Measurements from ENCODE around the gene GPR39. TPM values are rescaled to one million over a fixed set of nuclear protein-coding genes. Genes with fewer than 3 reads are reported as not detected.

Gene GPR39
- total RNA-seq, 4 donors from 2014 or later = 9.1 to 38.5 (median 25.9) TPM

DNA sequence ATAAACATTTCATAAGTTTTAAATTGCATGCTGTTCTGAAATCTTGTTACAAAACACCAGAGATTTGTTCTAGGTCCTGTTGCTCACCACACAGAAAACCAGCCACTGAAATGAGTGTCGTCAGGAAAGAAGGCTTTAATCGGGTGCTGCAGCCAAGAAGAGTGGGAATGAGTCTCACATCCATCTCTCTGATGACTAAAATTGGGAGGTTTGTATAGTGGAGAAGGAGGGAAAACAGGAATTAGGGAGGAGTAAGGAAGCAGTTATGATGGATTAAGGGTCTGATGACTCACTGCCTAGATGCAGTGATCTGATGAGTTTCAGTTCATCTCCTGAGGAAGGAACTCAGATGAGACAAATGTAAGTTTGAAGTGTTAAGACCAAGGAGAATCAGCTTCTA lies 42.1 kb upstream of the GPR39 start:
- no peak overlapping the region for H3K27ac ChIP-seq
- no peaks in the 10 kb centered on the region for H3K27me3 ChIP-seq
- no peaks in the 10 kb centered on the region for H3K4me1 ChIP-seq
- no peak overlapping the region for H3K4me3 ChIP-seq
- no peaks in the 10 kb centered on the region for H3K36me3 ChIP-seq
- no peaks in the 10 kb centered on the region for H3K9me3 ChIP-seq
- DNase-seq = no peak
- TF ChIP-seq POLR2A (IDR thresholded peaks at IDR 0.05) (no peak), CTCF (IDR thresholded peaks at IDR 0.05) (no peak)

- H3K27me3 ChIP-seq = no peaks in the 10 kb centered on the region
- no peak for DNase-seq
- no peaks in the 10 kb centered on the region for H3K4me1 ChIP-seq
- H3K4me3 ChIP-seq = no peak overlapping the region
- H3K36me3 ChIP-seq = no peaks in the 10 kb centered on the region
- TF ChIP-seq POLR2A (IDR thresholded peaks at IDR 0.05) (no peak), CTCF (IDR thresholded peaks at IDR 0.05) (no peak)
- no peak overlapping the region for H3K27ac ChIP-seq
- no peaks in the 10 kb centered on the region for H3K9me3 ChIP-seq
Observed at GRCh38 chr2:132374961-132375360, 41.6 kb upstream of the GPR39 start.

DNA sequence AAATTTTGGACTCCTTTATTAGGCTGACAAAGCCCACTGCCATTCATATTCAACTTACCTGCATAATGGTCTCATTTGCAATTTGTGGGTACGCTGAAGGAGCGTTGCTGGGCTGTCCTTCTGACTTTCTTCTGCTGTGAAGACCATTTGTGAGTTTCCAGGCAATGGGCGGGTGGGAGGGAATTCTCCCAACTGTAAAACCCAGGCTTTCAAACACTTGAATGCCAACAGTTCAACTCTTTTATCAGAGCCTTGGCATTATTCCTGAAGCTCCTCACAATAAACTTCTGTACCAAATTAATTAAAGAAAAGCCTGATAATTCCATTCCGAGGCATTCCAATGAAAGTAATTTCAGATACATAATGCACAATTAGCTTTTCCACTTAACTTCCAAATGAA lies 35.2 kb upstream of the GPR39 start:
- H3K27me3 ChIP-seq = no peaks in the 10 kb centered on the region

DNA sequence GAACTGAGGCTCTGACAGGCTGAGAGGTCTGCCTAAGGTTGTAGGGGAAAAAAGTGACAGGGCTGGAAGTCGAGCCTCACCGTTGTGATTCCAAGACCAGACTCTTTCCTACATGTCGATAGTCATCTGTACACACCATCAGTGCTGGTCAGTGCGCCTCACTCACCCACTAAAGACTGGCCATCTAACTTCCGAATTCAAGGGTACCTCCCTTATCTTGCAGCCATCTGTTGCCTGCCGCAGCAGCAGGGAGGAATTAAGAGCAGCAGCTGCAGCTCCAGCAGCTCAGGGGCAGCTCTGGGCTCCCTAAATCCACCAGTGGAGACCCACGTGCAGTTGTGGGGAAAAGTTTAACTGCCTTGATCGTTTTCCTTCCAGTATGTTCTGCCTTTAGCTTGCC lies 32.6 kb upstream of the GPR39 start:
- TF ChIP-seq CTCF (IDR thresholded peaks at IDR 0.05) (no peak), POLR2A (IDR thresholded peaks at IDR 0.05) (no peak)
- no peak overlapping the region for H3K27ac ChIP-seq
- H3K4me3 ChIP-seq = no peak overlapping the region
- DNase-seq = no peak
- no peaks in the 10 kb centered on the region for H3K36me3 ChIP-seq
- no peaks in the 10 kb centered on the region for H3K4me1 ChIP-seq
- H3K27me3 ChIP-seq = no peaks in the 10 kb centered on the region
- no peaks in the 10 kb centered on the region for H3K9me3 ChIP-seq

More for the DNA sequence above, 35.2 kb upstream of the GPR39 start:
- TF ChIP-seq CTCF (IDR thresholded peaks at IDR 0.05) = no peak
- TF ChIP-seq POLR2A (IDR thresholded peaks at IDR 0.05) = no peak
- H3K9me3 ChIP-seq = no peaks in the 10 kb centered on the region
- H3K4me3 ChIP-seq = no peak overlapping the region
- H3K36me3 ChIP-seq = no peaks in the 10 kb centered on the region
- no peak for DNase-seq
- no peak overlapping the region for H3K27ac ChIP-seq
- no peaks in the 10 kb centered on the region for H3K4me1 ChIP-seq

DNA sequence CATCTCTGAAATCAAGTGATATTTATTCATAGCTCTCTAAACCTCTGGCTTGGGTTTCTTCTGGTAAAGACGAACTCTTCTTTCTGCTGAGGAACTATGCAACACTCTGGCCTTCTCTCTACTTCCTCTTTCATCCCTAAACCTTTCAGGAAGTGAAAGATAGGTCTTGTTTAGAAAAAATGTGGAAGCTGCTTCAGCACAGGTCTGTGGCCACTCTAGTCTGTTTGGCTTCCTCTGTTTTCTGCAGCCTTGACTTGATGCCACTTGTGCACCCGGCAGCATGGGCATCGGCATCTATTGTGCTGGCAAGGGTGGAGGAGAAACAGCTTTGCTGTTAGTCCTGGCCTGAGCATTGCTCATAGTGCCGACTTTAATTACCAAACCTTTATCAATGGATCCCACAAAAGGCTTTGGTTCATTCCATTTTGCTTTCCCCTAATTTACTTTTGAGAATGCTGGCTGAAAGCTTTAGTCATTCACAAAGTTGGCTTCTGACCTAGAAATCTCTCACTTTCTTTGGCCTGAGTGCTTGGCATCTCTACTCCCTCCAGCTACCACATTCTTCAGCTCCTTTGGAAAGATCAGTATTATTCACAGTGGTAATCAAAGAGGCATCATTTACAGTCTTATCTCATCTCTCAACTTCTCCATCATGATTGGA lies 32.0 kb upstream of the GPR39 start:
- no peak for DNase-seq
- Histone ChIP-seq H3K4me1 (no peaks in the 10 kb centered on the region), H3K9me3 (no peaks in the 10 kb centered on the region), H3K27me3 (no peaks in the 10 kb centered on the region), H3K27ac (no peak overlapping the region), H3K36me3 (no peaks in the 10 kb centered on the region), H3K4me3 (no peak overlapping the region)
- TF ChIP-seq CTCF (IDR thresholded peaks at IDR 0.05) (no peak), POLR2A (IDR thresholded peaks at IDR 0.05) (no peak)

DNA sequence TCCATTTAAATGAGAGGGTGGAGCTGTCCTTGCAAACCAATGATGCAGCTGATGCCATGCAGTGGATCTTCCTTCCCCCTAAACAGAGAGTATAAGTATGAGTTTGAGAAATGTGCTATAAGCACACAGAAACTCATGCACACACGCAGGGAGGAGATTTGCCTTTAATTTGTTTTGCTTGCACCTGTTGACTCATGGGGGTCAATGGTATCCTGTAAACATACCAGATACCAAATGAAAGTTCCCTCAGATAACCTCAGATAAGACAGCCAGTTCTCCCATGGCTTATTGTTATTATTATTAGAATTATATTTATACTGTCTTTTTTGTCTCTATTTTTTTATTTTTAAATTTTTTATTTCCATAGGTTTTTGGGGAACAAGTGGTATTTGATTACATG lies 29.5 kb upstream of the GPR39 start:
- Histone ChIP-seq H3K36me3 (no peaks in the 10 kb centered on the region), H3K4me1 (no peaks in the 10 kb centered on the region), H3K27me3 (no peaks in the 10 kb centered on the region), H3K9me3 (no peaks in the 10 kb centered on the region), H3K27ac (no peak overlapping the region), H3K4me3 (no peak overlapping the region)
- DNase-seq = no peak
- TF ChIP-seq POLR2A (IDR thresholded peaks at IDR 0.05) = no peak
- no peak for TF ChIP-seq CTCF (IDR thresholded peaks at IDR 0.05)

All from Peyer's patch (tissue), 4 donors.